ENCODE data around the gene SGSH. TPM values are rescaled to one million over a fixed set of nuclear protein-coding genes. Genes with fewer than 3 reads are reported as not detected.
"Not testable (repeated sequence)": the region's sequence is repeated elsewhere in the genome, so short reads cannot be mapped to it uniquely, and the experiment has no call there.

Gene SGSH
- 10 to 100 TPM; 18.0 to 23.0 TPM for total RNA-seq
- long read RNA-seq, transcript SGSH-201 (8 exons, 2,784 nt): major isoform, 13 of 35 reads
- long read RNA-seq, partial matches to known transcripts: 9 of 35 reads
- long read RNA-seq, other reads (novel, unspliced or antisense): 12 of 35 reads

DNA sequence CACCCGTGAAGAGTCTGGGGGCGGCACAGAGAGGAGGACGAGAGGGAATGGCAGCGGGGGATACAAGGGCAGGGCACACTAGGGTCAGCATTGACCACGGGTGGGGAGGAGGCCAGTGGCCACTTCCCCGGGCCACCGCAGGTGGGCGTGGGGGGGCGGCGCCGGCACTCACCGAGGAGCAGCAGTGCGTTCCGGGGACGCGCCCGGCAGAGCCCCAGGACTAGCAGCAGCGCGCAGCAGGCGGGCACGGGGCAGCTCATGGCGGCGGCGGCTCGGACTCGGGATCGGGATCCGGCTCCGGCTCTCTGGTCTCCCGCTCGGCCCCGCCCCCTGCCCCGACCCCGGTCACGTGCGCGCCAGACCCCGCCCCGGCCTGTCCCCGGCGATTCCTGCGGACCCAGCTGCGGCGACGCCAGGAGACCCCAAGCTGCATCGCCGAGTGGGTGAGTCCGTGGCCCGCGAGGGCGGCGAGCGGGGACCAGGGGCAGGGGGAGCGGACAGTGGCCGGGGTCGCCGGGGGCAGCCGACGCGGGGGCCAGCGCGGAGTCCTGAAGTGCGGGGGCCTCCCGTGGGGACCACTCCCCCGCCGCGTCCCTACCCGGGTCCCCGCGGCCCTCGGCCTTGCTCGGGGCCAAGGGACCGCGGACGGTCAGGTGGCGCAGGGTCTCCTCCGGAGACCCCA lies at the start of gene SGSH, which contains the start of gene SLC26A11:
SGSH (minus strand) TSS at position 280 of the 682 bp plus-strand sequence; CDS start at position 260, 20 bp downstream.
SLC26A11 (plus strand) TSS at position 374 of the 682 bp plus-strand sequence. CDS start 1,134 bp downstream, outside the sequence.
- intact Hi-C loops (cut with DNase I): no loop called here
- DNase-seq: peak; percentile 89
- ATAC-seq: peak; percentile 95 to 96

DNA sequence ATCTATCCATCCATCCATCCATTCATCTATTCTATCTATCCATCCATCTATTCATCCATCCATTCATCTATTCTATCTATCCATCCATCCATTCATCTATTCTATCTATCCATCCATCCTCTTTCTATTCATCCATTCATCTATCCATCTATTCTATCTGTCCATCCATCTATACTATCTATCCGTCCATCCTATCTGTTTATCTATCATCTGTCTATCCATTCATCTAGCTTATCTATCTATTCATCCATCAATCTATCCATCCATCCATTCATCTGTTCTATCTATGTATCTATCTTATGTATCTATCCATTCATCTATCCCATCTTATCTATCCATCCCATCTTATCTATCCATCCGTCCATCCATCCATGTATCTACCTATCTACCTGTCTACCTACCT lies 49.3 kb upstream of the SGSH start:
- DNase-seq: no peak
- no peak for ATAC-seq
- intact Hi-C loops (cut with DNase I): no loop called here

DNA sequence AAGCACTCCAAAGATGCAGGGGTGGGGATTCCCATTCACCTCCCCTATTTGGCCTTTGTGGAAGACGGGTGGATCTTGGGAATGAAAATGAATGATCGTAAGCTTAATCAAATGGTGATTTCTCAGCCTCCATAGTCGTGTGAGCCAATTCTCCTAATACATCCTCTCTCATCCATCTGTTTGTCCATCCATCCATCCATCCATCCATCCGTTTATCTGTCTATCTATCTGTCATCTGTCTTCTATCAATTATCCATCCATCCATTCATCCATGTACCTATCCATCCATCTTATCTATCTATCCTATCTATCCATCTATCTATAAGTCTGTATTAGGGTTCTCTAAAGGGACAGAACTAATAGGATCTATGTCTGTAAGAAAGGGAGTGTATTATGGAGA lies 48.3 kb upstream of the SGSH start:
- no peak for DNase-seq
- intact Hi-C loops (cut with DNase I): no loop called here

DNA sequence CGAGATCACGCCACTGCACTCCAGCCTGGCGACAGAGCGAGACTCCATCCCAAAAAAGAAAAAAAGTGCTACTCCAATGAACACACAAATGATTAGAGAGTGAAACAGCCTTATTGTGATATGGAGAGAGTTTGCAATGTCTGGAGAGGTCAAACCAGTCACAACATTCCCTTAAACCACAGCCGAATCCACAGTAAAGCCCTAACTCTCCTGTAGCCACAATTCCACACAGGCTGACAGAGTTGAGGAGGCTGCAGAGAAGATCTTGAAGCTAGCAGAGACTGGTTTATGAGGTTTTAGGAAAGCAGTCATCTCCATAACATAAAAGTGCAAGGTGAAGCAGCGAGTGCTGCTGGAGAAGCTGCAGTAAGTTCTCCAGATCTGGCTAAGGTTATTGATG lies 47.3 kb upstream of the SGSH start:
- no peak for ATAC-seq
- intact Hi-C loops (cut with DNase I): no loop called here
- DNase-seq: no peak

More for the DNA sequence above, 48.3 kb upstream of the SGSH start:
- no peak for ATAC-seq

DNA sequence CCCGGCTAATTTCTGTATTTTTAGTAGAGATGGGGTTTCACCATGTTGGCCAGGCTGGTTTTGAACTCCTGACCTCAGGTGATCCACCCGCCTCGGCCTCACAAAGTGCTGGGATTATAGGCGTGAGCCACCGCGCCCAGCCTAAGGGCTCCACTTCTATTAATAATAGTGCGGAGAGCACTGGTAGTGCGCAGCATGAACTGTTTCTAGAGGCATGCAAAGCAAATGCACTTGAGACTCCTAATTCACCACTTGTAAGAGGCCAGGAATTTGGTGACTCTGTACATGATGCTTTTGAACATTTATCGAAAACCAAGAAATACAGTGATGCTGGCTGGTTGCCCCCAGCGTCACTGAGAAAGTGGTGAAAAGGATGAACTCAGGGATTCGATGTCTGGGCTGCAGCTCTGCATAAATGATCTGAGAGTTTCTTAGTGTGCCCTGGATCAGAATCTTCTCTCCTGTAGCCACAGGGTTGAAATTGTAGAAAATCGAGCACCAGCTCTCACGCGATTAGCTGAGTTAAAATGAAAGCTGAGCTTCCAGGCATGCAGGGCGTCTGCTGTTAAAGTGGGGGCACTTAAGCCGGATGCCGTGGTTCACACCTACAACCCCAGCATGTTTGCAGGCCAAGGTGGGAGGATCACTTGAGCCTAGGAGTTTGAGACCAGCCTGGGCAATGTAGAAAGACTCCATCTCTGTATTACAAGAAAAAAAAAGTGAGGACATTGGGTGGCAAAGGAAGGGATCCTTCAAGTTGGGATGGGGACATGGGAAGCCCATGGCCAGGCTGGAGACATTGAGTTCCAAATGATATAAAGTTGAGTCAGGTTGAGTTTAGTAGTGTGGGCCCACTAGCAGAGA lies 45.3 kb upstream of the SGSH start:
- intact Hi-C loops (cut with DNase I): no loop called here

DNA sequence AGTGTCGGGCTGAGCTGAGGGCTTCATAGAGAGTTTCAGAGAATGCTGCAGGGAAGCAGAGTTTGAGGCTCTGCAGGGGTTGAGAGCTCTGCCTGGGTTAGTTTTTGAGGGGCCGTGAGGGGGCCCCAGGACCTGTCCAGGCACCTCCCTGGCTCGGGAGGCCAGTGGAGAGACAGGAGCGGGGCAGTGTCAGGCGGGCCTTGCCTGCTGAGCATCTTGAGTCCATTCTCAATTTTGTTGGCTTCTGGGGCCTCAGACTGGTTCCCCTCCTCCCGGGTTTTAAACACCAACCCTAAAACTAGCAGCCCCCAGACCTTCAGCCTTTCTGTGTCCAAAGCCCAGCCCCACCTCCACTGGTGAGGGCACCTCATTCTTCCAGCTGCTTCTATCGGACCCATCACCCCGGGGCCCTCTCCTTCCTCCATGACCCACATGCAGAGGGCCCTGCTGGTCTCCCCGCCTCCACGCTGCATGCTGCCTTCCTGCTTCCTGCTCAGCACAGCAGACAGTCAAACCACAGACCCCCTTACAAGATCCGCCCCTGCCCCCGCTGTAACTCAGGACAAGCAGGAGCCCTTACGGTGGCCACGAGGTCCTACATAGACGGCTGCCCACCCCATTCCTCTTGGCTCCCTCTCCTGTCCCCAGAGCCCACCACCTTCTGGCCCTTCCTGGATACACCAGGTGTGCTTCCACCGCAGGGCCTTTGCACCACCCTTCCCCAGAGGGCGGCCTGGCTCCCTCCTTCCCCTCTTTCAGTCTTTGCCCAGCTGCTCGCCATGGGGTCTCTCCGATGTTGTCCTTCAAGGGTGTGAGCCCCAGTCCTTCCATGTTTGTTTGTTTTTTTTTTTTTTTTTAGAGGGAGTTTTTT lies 44.3 kb upstream of the SGSH start:
- no peak for ATAC-seq
- intact Hi-C loops (cut with DNase I): no loop called here
- no peak for DNase-seq

More for the DNA sequence above, 45.3 kb upstream of the SGSH start:
- DNase-seq: no peak
- ATAC-seq: no peak

DNA sequence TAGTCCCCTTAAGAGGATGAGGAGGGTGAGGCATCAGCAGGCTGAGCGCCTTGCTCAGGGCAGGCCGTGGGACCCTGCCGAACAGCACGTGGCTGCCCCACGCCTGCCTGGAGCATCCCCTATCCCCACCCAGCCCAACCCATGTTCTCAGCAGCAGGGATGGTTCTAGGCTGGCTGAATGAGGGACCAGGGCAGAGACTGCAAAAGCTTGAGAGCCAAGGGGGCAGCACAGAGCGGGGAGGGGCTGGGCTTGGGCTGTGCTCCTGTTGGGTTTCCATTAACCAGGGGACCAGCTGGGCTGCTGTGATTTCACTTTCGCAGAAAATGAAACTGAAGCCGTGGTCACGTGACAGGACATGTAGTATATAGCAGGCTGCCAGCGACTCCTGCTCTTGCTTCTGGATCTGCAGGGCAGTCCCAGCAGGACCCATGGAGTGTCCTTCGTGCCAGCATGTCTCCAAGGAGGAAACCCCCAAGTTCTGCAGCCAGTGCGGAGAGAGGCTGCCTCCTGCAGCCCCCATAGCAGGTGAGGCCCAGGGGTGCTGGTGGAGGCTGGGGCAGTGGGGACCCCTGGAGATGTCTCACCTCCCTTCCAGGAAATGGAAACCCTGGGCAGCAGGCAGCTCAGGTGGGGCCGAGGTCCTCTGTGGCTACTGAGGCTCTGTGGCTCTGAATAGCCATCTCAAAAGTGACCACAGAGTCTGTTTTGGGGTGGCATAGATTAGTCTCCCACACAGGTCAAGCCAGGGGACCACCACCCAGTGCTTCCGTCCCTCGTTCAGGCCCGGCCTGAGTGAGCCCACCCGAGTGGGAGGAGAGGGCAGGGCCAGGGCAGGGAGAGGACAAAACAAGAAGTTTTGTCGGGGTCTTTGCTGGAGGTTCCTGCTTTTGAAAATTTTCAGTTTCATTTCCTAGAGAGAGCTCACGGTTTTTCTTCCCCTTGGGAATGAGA lies 43.4 kb upstream of the SGSH start:
- ATAC-seq: peak; percentile 45 to 62
- intact Hi-C loops (cut with DNase I): no loop called here
- DNase-seq: peak; percentile 90

DNA sequence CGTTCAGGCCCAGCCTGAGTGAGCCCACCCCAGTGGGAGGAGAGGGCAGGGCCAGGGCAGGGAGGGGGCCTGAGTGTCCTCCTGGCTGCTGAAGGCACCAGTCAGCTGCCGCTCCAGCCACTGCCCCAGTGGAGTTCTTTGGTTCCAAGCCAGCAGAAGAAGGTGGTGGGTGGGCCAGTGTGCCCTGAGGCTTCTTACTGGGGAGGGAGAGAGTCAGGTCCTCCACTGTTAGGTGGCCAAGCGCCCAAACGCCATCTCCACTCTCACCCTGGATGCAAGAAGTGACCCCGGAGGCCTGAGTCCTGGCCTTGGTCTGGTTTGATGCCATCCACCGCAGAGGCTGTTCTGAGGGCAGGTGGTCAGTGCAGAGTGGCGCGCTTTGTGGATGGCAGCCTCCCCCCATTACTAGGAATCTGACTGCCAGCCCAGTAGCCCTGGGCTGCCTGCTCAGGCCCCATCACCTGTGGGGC lies 42.7 kb upstream of the SGSH start:
- intact Hi-C loops (cut with DNase I): no loop called here
- no peak for DNase-seq
- no peak for ATAC-seq

DNA sequence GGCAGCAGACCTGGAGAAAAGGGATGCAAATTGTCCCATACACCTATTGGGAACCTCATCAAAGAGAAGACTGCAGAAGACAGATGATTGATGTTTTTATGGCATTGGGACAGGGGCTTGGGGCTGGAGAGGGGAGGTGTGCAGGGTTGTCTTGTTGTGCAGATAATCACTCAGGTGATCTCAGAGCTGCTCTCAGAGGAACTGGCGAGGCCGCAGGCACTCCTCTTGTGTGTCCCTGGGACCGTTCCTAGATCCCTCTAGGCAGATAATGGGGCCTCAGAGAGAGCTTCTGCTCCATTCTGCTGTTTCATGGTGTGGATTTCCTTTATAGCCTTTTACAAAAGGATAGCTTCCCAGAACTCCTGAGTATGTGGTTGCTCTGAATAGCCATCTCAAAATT lies 42.2 kb upstream of the SGSH start:
- intact Hi-C loops (cut with DNase I): no loop called here
- no peak for ATAC-seq
- no peak for DNase-seq

DNA sequence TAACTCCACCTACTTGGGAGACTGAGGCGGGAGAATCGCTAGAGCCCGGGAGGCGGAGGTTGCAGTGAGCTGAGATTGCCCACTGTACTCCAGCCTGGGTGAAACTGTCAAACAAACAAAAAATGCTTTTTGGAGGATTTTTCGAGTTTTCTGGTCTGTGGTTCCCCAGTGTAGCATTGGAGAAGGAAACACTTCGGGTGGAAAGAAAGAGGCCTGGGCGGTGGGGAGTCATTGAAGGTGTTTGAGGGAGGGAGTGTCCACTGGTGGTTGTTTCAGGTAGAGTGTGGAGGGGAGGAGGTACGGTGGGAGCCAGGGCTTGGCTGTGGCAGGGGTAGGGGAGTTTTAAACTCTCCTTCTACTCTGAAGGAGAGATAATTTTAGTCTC lies 41.8 kb upstream of the SGSH start:
- DNase-seq (no peak), ATAC-seq (no peak)
- intact Hi-C loops (cut with DNase I): no loop called here

DNA sequence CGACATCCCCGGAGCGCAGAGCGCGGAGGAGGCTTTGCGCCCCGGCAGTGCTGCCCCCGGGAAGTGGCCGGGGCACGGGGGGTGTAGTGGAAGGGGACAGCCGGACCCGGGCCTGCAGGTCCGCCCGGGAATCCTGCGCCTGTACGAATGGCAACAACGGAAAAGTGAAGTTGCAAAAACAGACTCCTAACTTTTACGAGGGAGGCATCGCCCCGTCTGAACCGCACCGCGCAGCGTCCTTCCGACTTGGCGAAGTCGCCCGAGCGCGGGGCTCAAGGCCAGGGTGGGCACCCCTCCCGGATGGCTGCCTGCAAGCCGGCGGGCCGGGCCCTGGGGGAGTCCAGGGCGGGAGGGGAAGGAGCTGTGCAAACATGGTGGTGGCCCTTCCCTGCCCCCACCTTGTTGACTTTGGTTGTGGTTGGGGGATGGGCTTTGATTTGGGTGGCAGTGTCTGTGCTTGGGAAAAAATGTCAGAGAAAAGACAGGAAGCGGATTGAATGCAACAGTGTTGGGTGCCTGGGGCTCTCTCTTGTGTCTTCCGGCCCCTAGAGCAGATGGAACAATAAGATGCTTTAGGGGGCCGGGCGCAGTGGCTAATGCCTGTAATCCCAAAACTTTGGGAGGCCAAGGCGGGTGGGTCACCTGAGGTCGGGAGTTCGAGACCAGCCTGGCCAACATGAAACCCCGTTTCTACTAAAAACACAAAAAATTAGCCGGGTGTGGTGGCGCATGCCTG lies 41.2 kb upstream of the SGSH start:
- DNase-seq (peak; percentile 62), ATAC-seq (peak; percentile 35 to 43)
- intact Hi-C loops (cut with DNase I): no loop called here

DNA sequence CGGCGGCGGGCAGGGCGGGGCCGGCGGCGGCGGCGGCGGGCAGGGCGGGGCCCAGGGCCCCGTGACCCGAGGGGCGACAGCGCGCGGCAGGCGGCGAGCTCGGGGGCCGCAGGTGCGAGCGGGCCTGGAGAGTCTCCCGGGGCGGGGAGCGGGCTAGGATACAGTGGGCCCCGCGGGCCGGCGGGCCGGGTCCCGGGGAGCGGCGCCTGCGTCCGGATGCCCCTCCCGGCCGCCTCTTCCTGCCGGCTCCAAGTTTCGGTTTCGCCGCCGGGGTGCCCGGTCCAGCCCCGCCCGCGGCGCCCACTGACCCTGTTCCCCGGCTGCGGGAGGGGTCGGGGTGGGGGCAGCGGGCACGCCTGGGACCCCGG lies 40.6 kb upstream of the SGSH start, which contains the start of gene RNF213:
RNF213 (plus strand) TSS at position 62 of the 368 bp plus-strand sequence. CDS start 2,830 bp downstream, outside the sequence.
- intact Hi-C loops (cut with DNase I): no loop called here
- DNase-seq: peak; percentile 60
- ATAC-seq: peak; percentile 51 to 65

DNA sequence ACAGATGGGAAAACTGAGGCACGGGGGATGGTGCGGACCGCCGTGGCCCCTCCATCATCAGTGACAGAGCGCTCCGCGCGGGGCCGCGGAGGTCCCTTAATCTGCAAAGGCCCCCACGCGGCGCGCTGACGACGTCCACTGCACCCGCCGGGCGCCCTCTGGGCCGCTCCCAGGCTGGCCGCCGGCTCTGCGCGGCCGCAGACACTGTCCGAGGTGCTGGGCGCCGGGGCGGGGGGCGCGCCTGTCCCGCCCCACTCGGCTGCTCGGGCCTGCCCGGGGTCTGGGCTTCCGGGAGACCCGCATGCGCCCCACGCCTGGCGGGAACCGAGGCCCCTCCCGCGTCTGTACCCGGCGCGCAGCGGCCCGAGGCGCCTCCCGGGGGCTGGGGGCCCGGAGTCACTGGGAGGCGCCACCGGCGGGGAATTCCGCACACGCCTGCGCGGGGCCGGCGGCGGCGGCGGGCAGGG lies 40.0 kb upstream of the SGSH start:
- DNase-seq (peak; percentile 82), ATAC-seq (peak; percentile 79 to 81)
- intact Hi-C loops (cut with DNase I): no loop called here

DNA sequence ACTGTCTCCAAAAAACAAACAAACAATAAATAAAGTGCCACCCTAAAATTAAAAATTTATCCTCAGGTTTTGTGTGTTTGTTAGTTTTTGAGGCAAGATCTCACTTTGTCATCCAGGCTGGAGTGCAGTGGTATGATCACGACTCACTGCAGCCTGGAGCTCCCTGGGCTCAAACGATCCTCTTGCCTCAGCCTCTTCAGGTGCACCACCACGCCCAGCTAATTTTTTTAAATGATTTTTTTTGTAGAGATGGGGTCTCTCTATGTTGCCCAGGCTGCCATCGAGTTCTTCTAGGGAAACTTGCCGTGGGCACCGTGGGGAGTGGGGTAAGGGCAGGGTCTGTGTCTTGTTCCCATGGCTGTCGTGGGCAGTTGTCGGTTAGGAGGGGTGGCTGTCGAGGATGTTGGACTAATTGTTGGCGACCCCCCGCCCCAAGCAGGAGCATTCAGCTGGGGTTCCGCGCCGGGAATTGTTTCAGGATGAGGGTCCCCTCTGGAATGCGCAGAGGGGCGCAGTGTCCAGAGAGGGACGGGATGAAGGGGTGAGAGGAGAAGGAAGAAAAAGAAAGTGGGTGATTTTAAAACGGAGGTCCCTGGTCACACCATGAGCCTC lies 39.4 kb upstream of the SGSH start:
- DNase-seq (no peak), ATAC-seq (no peak)
- intact Hi-C loops (cut with DNase I): no loop called here

DNA sequence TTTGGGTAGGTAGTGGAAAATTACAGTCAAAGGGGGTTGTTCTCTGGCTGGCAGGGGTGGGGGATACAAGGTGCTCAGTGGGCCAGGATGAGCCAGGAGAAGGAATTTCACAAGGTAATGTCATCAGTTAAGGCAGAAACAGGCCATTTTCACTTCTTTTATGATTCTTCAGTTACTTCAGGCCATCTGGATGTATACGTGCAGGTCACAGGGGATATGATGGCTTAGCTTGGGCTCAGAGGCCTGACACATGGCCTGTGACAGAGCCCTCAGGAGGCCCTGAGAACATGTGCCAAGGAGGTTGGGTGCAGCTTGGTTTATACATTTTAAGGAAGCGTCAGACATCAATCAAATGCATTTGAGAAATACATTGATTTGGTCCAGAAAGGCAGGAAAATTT lies 38.2 kb upstream of the SGSH start:
- ATAC-seq; intact Hi-C loops (cut with DNase I); DNase-seq: not testable (repeated sequence)

DNA sequence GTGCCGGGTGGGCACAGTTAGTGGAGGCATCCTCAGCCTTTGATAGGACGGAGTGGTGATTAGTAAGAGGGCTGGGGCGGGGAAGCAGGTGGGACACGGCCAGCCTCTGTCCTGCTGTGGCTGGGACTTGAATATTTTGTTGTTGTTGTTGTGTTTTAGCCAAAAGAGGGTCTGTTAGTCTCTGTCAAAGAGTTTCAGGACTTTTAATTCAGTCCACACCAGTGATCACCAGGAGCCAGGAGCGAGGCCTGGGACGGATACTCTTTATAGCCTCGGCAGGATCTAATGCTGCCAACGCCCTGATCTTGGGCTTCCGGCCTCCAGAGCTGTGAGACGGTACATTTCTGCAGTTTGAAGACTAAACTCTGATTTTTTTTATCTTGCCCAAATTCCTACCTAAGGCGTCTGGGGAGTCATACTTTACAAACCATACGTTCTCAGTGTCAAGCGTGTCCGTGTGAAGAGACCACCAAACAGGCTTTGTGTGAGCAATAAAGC lies 37.6 kb upstream of the SGSH start:
- intact Hi-C loops (cut with DNase I): no loop called here
- no peak for DNase-seq

DNA sequence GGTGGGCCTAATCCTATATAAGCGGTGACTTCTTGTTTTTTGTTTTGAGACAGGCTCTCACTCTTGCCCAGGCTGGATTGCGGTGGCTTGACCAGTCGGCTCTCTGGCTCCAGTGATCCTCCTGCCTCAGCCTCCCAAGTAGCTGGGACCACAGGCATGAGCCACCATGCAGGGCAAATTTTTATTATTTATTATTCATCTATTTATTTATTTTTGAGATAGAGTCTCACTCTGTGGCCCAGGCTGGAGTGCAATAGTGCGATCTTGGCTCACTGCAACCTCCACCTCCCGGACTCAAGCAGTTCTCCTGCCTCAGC lies 35.9 kb upstream of the SGSH start:
- DNase-seq: no peak
- no peak for ATAC-seq
- intact Hi-C loops (cut with DNase I): no loop called here

More for the DNA sequence above, 37.6 kb upstream of the SGSH start:
- ATAC-seq: no peak

Measured in left cardiac atrium (tissue), 4 donors.